Testis (tissue), 3 donors: ENCODE data around the gene DNM3. TPM values are rescaled to one million over a fixed set of nuclear protein-coding genes. Genes with fewer than 3 reads are reported as not detected.
A peak's percentile ranks its signal among the peaks of the same experiment; 100 is the strongest.

Source experiments
- DNase-seq: peaks from one replicate; pipeline ENCODE4 v3.0.0-alpha.2; 2019
- H3K27ac ChIP-seq, 2 donors: fragments of 200-600 bp; sonication (generic); one replicate each; pipeline ENCODE4 v1.5.1; 2019
- H3K27me3 ChIP-seq: fragments of 200-600 bp; sonication (generic); one replicate; pipeline ENCODE4 v1.5.1; 2019
- H3K36me3 ChIP-seq: fragments of 200-600 bp; sonication (generic); one replicate; pipeline ENCODE4 v1.5.1; 2017; ENCODE audit warnings: low read depth; ENCODE audit errors: missing control alignments
- H3K4me1 ChIP-seq: fragments of 200-600 bp; sonication (generic); one replicate; pipeline ENCODE4 v1.5.1; 2019
- H3K4me3 ChIP-seq, 2 donors: fragments of 200-600 bp; sonication (generic); one replicate each; pipeline ENCODE4 v1.5.1; 2017 to 2019
- H3K9me3 ChIP-seq: fragments of 200-600 bp; sonication (generic); one replicate; pipeline ENCODE4 v1.5.1; 2017
- CTCF ChIP-seq, 3 experiments: fragments of 450-650 bp in 2 of 3; fragments of 200-600 bp in 1 of 3; sonication (generic) in 1 of 3; IDR thresholded peaks; one replicate each; pipeline ENCODE4 v1.5.1; 2016 to 2019; ENCODE audit warnings: antibody characterized with exemption in 3 of 3, mild to moderate bottlenecking in 2 of 3, moderate library complexity in 1 of 3
- POLR2A ChIP-seq: fragments of 450-650 bp; IDR thresholded peaks from one replicate; pipeline ENCODE4 v1.6.1; 2017; ENCODE audit warnings: antibody characterized with exemption, mild to moderate bottlenecking, moderate library complexity
- WGBS, 2 donors: methylation state at CpG; one replicate each; pipeline ENCODE4 v1.1.5; 2018; 5-methylcytosine and 5-hydroxymethylcytosine counted together
- intact Hi-C: fragments of 100-400 bp; cut with DNase I; formaldehyde crosslinking; loops from one replicate; pipeline ENCODE4 v1.15.1; 2023; ENCODE audit warnings: low total_unique reads
- microRNA counts, 2 donors: library from miRNA; unstranded; fragments of <30 nt; microRNA quantifications; one replicate each; lab custom pipeline; 2016
- microRNA-seq, 2 donors: library from miRNA; unstranded; fragments of <30 nt; microRNA quantifications; one replicate each; pipeline ENCODE4, GENCODE V29; 2016; ENCODE audit warnings: borderline number of aligned reads in 2 of 2, borderline replicate concordance in 1 of 2
- polyA plus RNA-seq: library from polyadenylated mRNA; stranded (reverse); fragments of 350-450 nt; fragmentation: Illumina TruSeq; extraction: RNeasy Lipid Tissue Mini Kit (QIAGEN cat#74804); gene quantifications from one replicate; pipeline ENCODE4 v1.2.3, GENCODE V29; 2014; ENCODE audit warnings: low read depth, low replicate concordance; ENCODE audit not compliant: insufficient read depth
- small RNA-seq, 2 donors: library from RNA; depleted of rRNA; stranded (forward); fragments of <200 nt; gene quantifications; one replicate each; pipeline ENCODE3, GENCODE V24; 2016
- total RNA-seq, 2 donors: library from RNA; depleted of rRNA; stranded (reverse); fragments of >200 nt; gene quantifications; one replicate each; pipeline ENCODE4 v1.2.3, GENCODE V29; 2016

Gene DNM3
- total and polyA plus RNA-seq, 3 donors from 2014 or later = 4.9 to 10.2 (median 8.4) TPM

GRCh38 chr1:172456344-172456769 lies 615.1 kb downstream of the DNM3 start:
- Histone ChIP-seq H3K27me3 (no peaks in the 10 kb centered on the region), H3K4me3 (no peak overlapping the region), H3K27ac (no peak overlapping the region), H3K9me3 (no peaks in the 10 kb centered on the region), H3K36me3 (no peaks in the 10 kb centered on the region), H3K4me1 (peaks cover 5% of the 10 kb centered on the region)
- intact Hi-C loops = no loop called here
- DNase-seq = no peak
- 74 to 81% methylated on average over 5 of the region's 5 CpGs for WGBS, 2 donors
- no peak for TF ChIP-seq POLR2A
- no peak for TF ChIP-seq CTCF (IDR thresholded peaks at IDR 0.05)

GRCh38 chr1:172457479-172458130 lies 616.3 kb downstream of the DNM3 start:
- intact Hi-C loops = no loop called here
- 88 to 92% methylated on average over 1 of the region's 1 CpG for WGBS, 2 donors

GRCh38 chr1:172460177-172460576 lies 618.9 kb downstream of the DNM3 start:
- 80 to 89% methylated on average over 1 of the region's 1 CpG for WGBS, 2 donors
- H3K27me3 ChIP-seq = no peaks in the 10 kb centered on the region
- H3K9me3 ChIP-seq = no peaks in the 10 kb centered on the region
- no peak overlapping the region for H3K27ac ChIP-seq
- no peaks in the 10 kb centered on the region for H3K36me3 ChIP-seq
- intact Hi-C loops = no loop called here
- TF ChIP-seq POLR2A = no peak
- TF ChIP-seq CTCF (IDR thresholded peaks at IDR 0.05) = no peak
- no peak overlapping the region for H3K4me3 ChIP-seq
- H3K4me1 ChIP-seq = peaks cover 5% of the 10 kb centered on the region
- DNase-seq = no peak

More at GRCh38 chr1:172457479-172458130, 616.3 kb downstream of the DNM3 start:
- H3K27me3 ChIP-seq = no peaks in the 10 kb centered on the region
- no peaks in the 10 kb centered on the region for H3K9me3 ChIP-seq
- no peak for TF ChIP-seq CTCF (IDR thresholded peaks at IDR 0.05)
- TF ChIP-seq POLR2A = no peak
- H3K4me3 ChIP-seq = no peak overlapping the region
- no peak for DNase-seq
- H3K27ac ChIP-seq = no peak overlapping the region
- H3K36me3 ChIP-seq = no peaks in the 10 kb centered on the region
- peaks cover 5% of the 10 kb centered on the region for H3K4me1 ChIP-seq

GRCh38 chr1:172460887-172461315 lies 619.6 kb downstream of the DNM3 start:
- peaks cover 5% of the 10 kb centered on the region for H3K4me1 ChIP-seq
- H3K27ac ChIP-seq = peak overlapping the region in 1 of 2 donors; percentile 48
- TF ChIP-seq CTCF (IDR thresholded peaks at IDR 0.05) (no peak), POLR2A (no peak)
- 38 to 67% methylated on average over 1 of the region's 1 CpG for WGBS, 2 donors
- DNase-seq = no peak
- no peaks in the 10 kb centered on the region for H3K36me3 ChIP-seq
- no peak overlapping the region for H3K4me3 ChIP-seq
- intact Hi-C loops = no loop called here
- H3K27me3 ChIP-seq = no peaks in the 10 kb centered on the region
- no peaks in the 10 kb centered on the region for H3K9me3 ChIP-seq

MicroRNAs within 50 kb of the gene (microRNA counts, 767-probe panel; counts per million panel counts)
- microRNA hsa-miR-199a-3p+hsa-miR-199b-3p (lab: Ali Mortazavi, UCI) (10,507 to 11,718 counts per million in 2 donors), microRNA hsa-miR-199a-5p (lab: Ali Mortazavi, UCI) (7,804 to 8,150 counts per million in 2 donors), microRNA hsa-miR-214-3p (lab: Ali Mortazavi, UCI) (6,110 to 7,643 counts per million in 2 donors)

Small RNA genes within 50 kb of the gene (microRNA-seq; reads per million reads assigned to microRNA genes)
- 18.8 to 28.3 reads per million in 2 donors for gene MIR199A2
- gene MIR3120 = 0 reads per million in 2 donors

Small RNA genes within 50 kb of the gene (small RNA-seq; reads per million reads assigned to genes)
- gene MIR199A2 (0.09 to 0.47 reads per million in 2 donors), gene RNU6-157P (0 reads per million in 2 donors)

Other genes with a start within 250 kb of the DNM3 start
- gene MYOCOS, start 219.3 kb upstream of the DNM3 start, total RNA-seq = under 1 TPM; 0.37 to 0.55 TPM
- gene MYOCOS, start 219.3 kb upstream of the DNM3 start, polyA plus RNA-seq = 0.33 TPM
- gene MYOC, start 188.8 kb upstream of the DNM3 start, total RNA-seq = 1 to 10 TPM; 1.3 to 3.0 TPM
- 3.4 TPM for gene MYOC, start 188.8 kb upstream of the DNM3 start, polyA plus RNA-seq
- 10 to 100 TPM; 22.6 to 23.7 TPM for gene VAMP4, start 99.4 kb upstream of the DNM3 start, total RNA-seq
- 28.6 TPM for gene VAMP4, start 99.4 kb upstream of the DNM3 start, polyA plus RNA-seq
- gene METTL13, start 59.8 kb upstream of the DNM3 start, total RNA-seq = 10 to 100 TPM; 47.5 to 50.3 TPM
- 47.2 TPM for gene METTL13, start 59.8 kb upstream of the DNM3 start, polyA plus RNA-seq